GM12878 (cell line): Measurements from ENCODE around the gene RNF112. TPM values are rescaled to one million over a fixed set of nuclear protein-coding genes. Genes with fewer than 3 reads are reported as not detected.

ENCODE experiments used
- ATAC-seq: fragments of 200-7000 bp; cut with Tn5 transposase; 3 replicates; pipeline ENCODE4 v1.9.1; 2020; ENCODE audit warnings: mild to moderate bottlenecking, moderate library complexity
- BruUV-seq: library from RNA; stranded (reverse); fragments of 400-500 nt; replicated peaks from 2 replicates; lab custom pipeline; 2021; lab: Mats Ljungman, UMichigan
- CTCF ChIA-PET: fragments of 300-600 bp; sonication (Branson Sonifier 250); formaldehyde crosslinking; extraction: SDS; loops from one replicate; lab custom pipeline; 2021; ENCODE audit warnings: inconsistent platforms; lab: Yijun Ruan, JAX
- POLR2A ChIA-PET: fragments of 350-600 bp; formaldehyde crosslinking; extraction: SDS; loops from one replicate; lab custom pipeline; 2021; ENCODE audit warnings: inconsistent platforms; lab: Charles Lee
- RAD21 ChIA-PET: fragments of 300-600 bp; sonication (Branson Sonifier 250); formaldehyde crosslinking; loops from one replicate; lab custom pipeline; 2023; ENCODE audit warnings: antibody characterized with exemption; ENCODE audit not compliant: unreplicated experiment; lab: Charles Lee
- SMC1A ChIA-PET: fragments of 300-600 bp; sonication (Branson Sonifier 250); formaldehyde crosslinking; loops from one replicate; lab custom pipeline; 2023; ENCODE audit not compliant: unreplicated experiment, uncharacterized antibody; lab: Charles Lee
- DNase-seq: peaks from one replicate; pipeline ENCODE4 v3.0.0-alpha.2; 2011; ENCODE audit warnings: low read depth, low spot score
- FAIRE-seq: peaks from 3 replicates; lab custom pipeline; 2011; peaks lifted over from hg19 to GRCh38; lab: Jason Lieb, UNC
- H2AFZ ChIP-seq: 2 replicates; pipeline ENCODE4 v1.6.0; 2011; ENCODE audit warnings: low read depth, low read length, control low read depth; ENCODE audit not compliant: control insufficient read depth
- H3K27ac ChIP-seq: 2 replicates; pipeline ENCODE4 v1.5.1; 2011; ENCODE audit warnings: control low read depth; ENCODE audit not compliant: control insufficient read depth, insufficient read depth
- H3K27me3 ChIP-seq, 2 experiments: replicated peaks in 1 of 2; 2 replicates each; pipeline versions ENCODE4 v1.6.0 to v1.6.1; 2011; ENCODE audit warnings: low read length in 1 of 2; ENCODE audit not compliant: control insufficient read depth in 2 of 2, insufficient read depth in 2 of 2
- H3K36me3 ChIP-seq, 2 experiments: 2 replicates each; pipeline ENCODE4 v1.5.1; 2011; ENCODE audit warnings: low read length in 1 of 2; ENCODE audit not compliant: control insufficient read depth in 2 of 2, insufficient read depth in 2 of 2
- H3K4me1 ChIP-seq: 2 replicates; pipeline ENCODE4 v1.6.1; 2011; ENCODE audit warnings: mild to moderate bottlenecking, low read length, moderate library complexity, mixed read lengths; ENCODE audit not compliant: control insufficient read depth, insufficient read depth
- H3K4me2 ChIP-seq: 2 replicates; pipeline ENCODE4 v1.6.0; 2011; ENCODE audit warnings: control low read depth; ENCODE audit not compliant: control insufficient read depth, insufficient read depth
- H3K4me3 ChIP-seq: fragments of 200-600 bp; sonication (generic); 2 replicates; pipeline ENCODE4 v1.5.1; 2016
- H3K79me2 ChIP-seq: 2 replicates; pipeline ENCODE4 v1.6.0; 2011; ENCODE audit warnings: low read length; ENCODE audit not compliant: control insufficient read depth, insufficient read depth
- H3K9ac ChIP-seq: 2 replicates; pipeline ENCODE4 v1.8.0; 2011; ENCODE audit warnings: low read length, control low read depth, mixed read lengths; ENCODE audit not compliant: control insufficient read depth, insufficient read depth
- H3K9me3 ChIP-seq: replicated peaks from 3 replicates; pipeline ENCODE4 v1.5.1; 2011; ENCODE audit warnings: mild to moderate bottlenecking, low read length; ENCODE audit not compliant: control insufficient read depth, insufficient read depth
- H4K20me1 ChIP-seq: 2 replicates; pipeline ENCODE4 v1.6.0; 2011; ENCODE audit not compliant: control insufficient read depth, insufficient read depth
- BMI1 ChIP-seq: fragments of 450-650 bp; IDR thresholded peaks from 2 replicates; pipeline ENCODE4 v1.6.1; 2016; ENCODE audit warnings: mild to moderate bottlenecking, moderate library complexity, borderline replicate concordance
- CHD2 ChIP-seq: IDR thresholded peaks from 2 replicates; pipeline ENCODE4 v1.6.1; 2011; ENCODE audit warnings: low read depth, low read length, improper control_type of control experiment, borderline replicate concordance
- FOS ChIP-seq: IDR thresholded peaks from 3 replicates; pipeline ENCODE4 v1.6.1; 2011; ENCODE audit warnings: borderline replicate concordance; ENCODE audit not compliant: insufficient read length; ENCODE audit errors: extremely low read depth
- FOXK2 ChIP-seq: fragments of 450-650 bp; IDR thresholded peaks from 2 replicates; pipeline ENCODE4 v1.6.1; 2017; ENCODE audit warnings: mild to moderate bottlenecking, moderate library complexity
- GABPA ChIP-seq: IDR thresholded peaks from 2 replicates; pipeline ENCODE4 v1.6.1; 2014; ENCODE audit warnings: antibody characterized with exemption, low read depth, mild to moderate bottlenecking, inconsistent platforms
- GATAD2B ChIP-seq: fragments of 450-650 bp; conservative IDR thresholded peaks from 2 replicates; pipeline ENCODE4 v1.6.1; 2017; ENCODE audit warnings: low read depth, mild to moderate bottlenecking, moderate library complexity
- MYC ChIP-seq: IDR thresholded peaks from 2 replicates; pipeline ENCODE4 v1.6.1; 2011; ENCODE audit warnings: mild to moderate bottlenecking, low read length, moderate library complexity, inconsistent platforms; ENCODE audit not compliant: insufficient read depth, insufficient replicate concordance, insufficient read length, severe bottlenecking
- POLR2AphosphoS5 ChIP-seq: IDR thresholded peaks from 2 replicates; pipeline ENCODE4 v1.6.1; 2011; ENCODE audit warnings: mild to moderate bottlenecking, low read length, inconsistent platforms
- RCOR1 ChIP-seq: conservative IDR thresholded peaks from 2 replicates; pipeline ENCODE4 v1.6.1; 2012; ENCODE audit warnings: low read depth, low read length, improper control_type of control experiment
- RELA ChIP-seq: fragments of 450-650 bp; IDR thresholded peaks from 2 replicates; pipeline ENCODE4 v1.8.0; 2014; ENCODE audit warnings: borderline replicate concordance; ENCODE audit not compliant: partially characterized antibody
- SP1 ChIP-seq: IDR thresholded peaks from one replicate; pipeline ENCODE4 v1.6.1; 2011; ENCODE audit warnings: low read depth, low read length
- TCF7 ChIP-seq: IDR thresholded peaks from 2 replicates; pipeline ENCODE4 v1.6.1; 2014; ENCODE audit warnings: antibody characterized with exemption, borderline replicate concordance
- YBX1 ChIP-seq: fragments of 450-650 bp; IDR thresholded peaks from 2 replicates; pipeline ENCODE4 v1.6.1; 2016; ENCODE audit warnings: antibody characterized with exemption
- ZNF207 ChIP-seq: fragments of 450-650 bp; IDR thresholded peaks from 2 replicates; pipeline ENCODE4 v1.6.1; 2014; ENCODE audit warnings: antibody characterized with exemption, mild to moderate bottlenecking, borderline replicate concordance
- WGBS: methylation state at CpG from one replicate; pipeline ENCODE4 v1.1.6; 2016; ENCODE audit warnings: low lambda C conversion rate; ENCODE audit not compliant: insufficient replicate concordance, insufficient coverage; ENCODE audit errors: missing lambda C conversion rate; 5-methylcytosine and 5-hydroxymethylcytosine counted together
- in situ Hi-C: fragments of 300-500 bp; cut with MboI; formaldehyde crosslinking; loops from 9 replicates; pipeline ENCODE4 v1.14.3; 2018; ENCODE audit warnings: mixed read lengths
- intact Hi-C: fragments of 100-400 bp; cut with micrococcal nuclease; formaldehyde crosslinking; loops from one replicate; pipeline ENCODE4 v1.14.2; 2022; ENCODE audit not compliant: unreplicated experiment
- polyA plus RNA-seq, 11 experiments: library from polyadenylated mRNA; depleted of rRNA in 4 of 11; unstranded in 6 of 11; stranded (reverse) in 5 of 11; fragments of >200 nt; fragmentation: Nextera tagmentation in 4 of 11; fragmentation: Illumina TruSeq in 1 of 11; extraction: Ambion mirVana in 4 of 11; extraction: Trizol in 1 of 11; gene quantifications; 1 replicate in 1 of 11; 2 replicates in 10 of 11; pipeline versions ENCODE4 v1.2.1 to v1.2.3, GENCODE V29; 2011 to 2016; ENCODE audit warnings: inconsistent platforms in 2 of 11, missing spikeins in 2 of 11, low read depth in 1 of 11
- total RNA-seq, 4 experiments: library from RNA; depleted of rRNA in 3 of 4; stranded (reverse); fragments of >200 nt in 3 of 4; fragmentation: Illumina TruSeq in 1 of 4; extraction: Trizol in 1 of 4; gene quantifications; 2 replicates each; pipeline versions ENCODE4 v1.2.1 to v1.2.3, GENCODE V29; 2013 to 2021
- TF ChIP-seq, protein P1 (sequence below): IDR thresholded peaks from 2 replicates; pipeline ENCODE4 v1.6.1; 2012; ENCODE audit warnings: low read length, inconsistent platforms
- TF ChIP-seq, protein P2 (sequence below): IDR thresholded peaks from 2 replicates; pipeline ENCODE4 v1.6.1; 2011; ENCODE audit warnings: low read depth, low read length, improper control_type of control experiment, borderline replicate concordance
- TF ChIP-seq, protein P3 (sequence below): fragments of 450-650 bp; IDR thresholded peaks from 2 replicates; pipeline ENCODE4 v1.6.1; 2016; ENCODE audit warnings: mild to moderate bottlenecking, moderate library complexity, borderline replicate concordance

RNF112 gene
- total and polyA plus RNA-seq, 10 of the 15 experiments (the other 5 are each of a cell fraction or from before 2014, with no cell fraction given): not detected

DNA sequence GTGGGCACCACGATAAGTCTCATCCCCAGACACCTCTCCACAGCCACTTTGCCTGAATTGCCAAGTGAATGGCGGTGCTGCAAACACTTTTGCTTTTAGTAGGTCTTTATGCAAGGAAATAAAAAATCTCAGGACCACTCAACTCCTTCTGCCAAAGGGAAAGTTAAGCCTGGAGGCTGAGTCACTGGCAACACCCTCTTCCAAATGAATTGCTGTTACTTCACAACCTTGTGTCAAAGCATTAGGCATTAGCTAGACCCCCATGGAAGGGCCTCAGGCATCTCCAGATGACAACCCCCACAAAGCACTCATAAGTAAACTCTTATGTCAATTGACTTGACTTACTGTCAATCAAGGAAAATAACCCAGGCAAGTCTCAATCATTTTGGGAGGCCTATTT, 43.0 kb downstream of the RNF112 start:
- Histone ChIP-seq H3K27me3 (no peaks in the 10 kb centered on the region; a peak in 2 of 4 replicates), H3K4me3 (no peak overlapping the region), H3K9ac (no peak overlapping the region), H3K9me3 (no peaks in the 10 kb centered on the region), H3K4me1 (no peaks in the 10 kb centered on the region), H3K27ac (no peak overlapping the region), H3K79me2 (no peaks in the 10 kb centered on the region), H2AFZ (no peak overlapping the region), H3K36me3 (no peaks in the 10 kb centered on the region), H3K4me2 (no peak overlapping the region), H4K20me1 (no peaks in the 10 kb centered on the region)
- in situ Hi-C loops (no loop called here), intact Hi-C loops (no loop called here)
- 5% methylated on average over 2 of the region's 2 CpGs for WGBS
- no peak for FAIRE-seq
- SMC1A ChIA-PET: interaction anchor here (1.3 kb wide), 1 partner anchor 115 kb away, joined by 3 read pairs; no protein-coding TSS in a partner anchor
- no peak for DNase-seq
- ATAC-seq: no peak
- RAD21 ChIA-PET: no interaction called here
- no TSS peak for BruUV-seq
- CTCF ChIA-PET: interaction anchor here (0.6 to 1.2 kb wide), 5 partner anchors 13 to 91 kb away, joined by 3 to 4 read pairs (median 3); partner anchors contain the start of genes B9D1 and MAPK7
- TF ChIP-seq, protein P1, sequence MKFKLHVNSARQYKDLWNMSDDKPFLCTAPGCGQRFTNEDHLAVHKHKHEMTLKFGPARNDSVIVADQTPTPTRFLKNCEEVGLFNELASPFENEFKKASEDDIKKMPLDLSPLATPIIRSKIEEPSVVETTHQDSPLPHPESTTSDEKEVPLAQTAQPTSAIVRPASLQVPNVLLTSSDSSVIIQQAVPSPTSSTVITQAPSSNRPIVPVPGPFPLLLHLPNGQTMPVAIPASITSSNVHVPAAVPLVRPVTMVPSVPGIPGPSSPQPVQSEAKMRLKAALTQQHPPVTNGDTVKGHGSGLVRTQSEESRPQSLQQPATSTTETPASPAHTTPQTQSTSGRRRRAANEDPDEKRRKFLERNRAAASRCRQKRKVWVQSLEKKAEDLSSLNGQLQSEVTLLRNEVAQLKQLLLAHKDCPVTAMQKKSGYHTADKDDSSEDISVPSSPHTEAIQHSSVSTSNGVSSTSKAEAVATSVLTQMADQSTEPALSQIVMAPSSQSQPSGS: no peak
- TF ChIP-seq FOXK2 (no peak), GATAD2B (no peak), TCF7 (no peak), FOS (no peak), POLR2AphosphoS5 (no peak), GABPA (no peak), YBX1 (no peak), RCOR1 (no peak), BMI1 (no peak), CHD2 (no peak), MYC (no peak), RELA (no peak), ZNF207 (no peak), SP1 (no peak)
- TF ChIP-seq, protein P2, sequence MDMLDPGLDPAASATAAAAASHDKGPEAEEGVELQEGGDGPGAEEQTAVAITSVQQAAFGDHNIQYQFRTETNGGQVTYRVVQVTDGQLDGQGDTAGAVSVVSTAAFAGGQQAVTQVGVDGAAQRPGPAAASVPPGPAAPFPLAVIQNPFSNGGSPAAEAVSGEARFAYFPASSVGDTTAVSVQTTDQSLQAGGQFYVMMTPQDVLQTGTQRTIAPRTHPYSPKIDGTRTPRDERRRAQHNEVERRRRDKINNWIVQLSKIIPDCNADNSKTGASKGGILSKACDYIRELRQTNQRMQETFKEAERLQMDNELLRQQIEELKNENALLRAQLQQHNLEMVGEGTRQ: no peak
- TF ChIP-seq, protein P3, sequence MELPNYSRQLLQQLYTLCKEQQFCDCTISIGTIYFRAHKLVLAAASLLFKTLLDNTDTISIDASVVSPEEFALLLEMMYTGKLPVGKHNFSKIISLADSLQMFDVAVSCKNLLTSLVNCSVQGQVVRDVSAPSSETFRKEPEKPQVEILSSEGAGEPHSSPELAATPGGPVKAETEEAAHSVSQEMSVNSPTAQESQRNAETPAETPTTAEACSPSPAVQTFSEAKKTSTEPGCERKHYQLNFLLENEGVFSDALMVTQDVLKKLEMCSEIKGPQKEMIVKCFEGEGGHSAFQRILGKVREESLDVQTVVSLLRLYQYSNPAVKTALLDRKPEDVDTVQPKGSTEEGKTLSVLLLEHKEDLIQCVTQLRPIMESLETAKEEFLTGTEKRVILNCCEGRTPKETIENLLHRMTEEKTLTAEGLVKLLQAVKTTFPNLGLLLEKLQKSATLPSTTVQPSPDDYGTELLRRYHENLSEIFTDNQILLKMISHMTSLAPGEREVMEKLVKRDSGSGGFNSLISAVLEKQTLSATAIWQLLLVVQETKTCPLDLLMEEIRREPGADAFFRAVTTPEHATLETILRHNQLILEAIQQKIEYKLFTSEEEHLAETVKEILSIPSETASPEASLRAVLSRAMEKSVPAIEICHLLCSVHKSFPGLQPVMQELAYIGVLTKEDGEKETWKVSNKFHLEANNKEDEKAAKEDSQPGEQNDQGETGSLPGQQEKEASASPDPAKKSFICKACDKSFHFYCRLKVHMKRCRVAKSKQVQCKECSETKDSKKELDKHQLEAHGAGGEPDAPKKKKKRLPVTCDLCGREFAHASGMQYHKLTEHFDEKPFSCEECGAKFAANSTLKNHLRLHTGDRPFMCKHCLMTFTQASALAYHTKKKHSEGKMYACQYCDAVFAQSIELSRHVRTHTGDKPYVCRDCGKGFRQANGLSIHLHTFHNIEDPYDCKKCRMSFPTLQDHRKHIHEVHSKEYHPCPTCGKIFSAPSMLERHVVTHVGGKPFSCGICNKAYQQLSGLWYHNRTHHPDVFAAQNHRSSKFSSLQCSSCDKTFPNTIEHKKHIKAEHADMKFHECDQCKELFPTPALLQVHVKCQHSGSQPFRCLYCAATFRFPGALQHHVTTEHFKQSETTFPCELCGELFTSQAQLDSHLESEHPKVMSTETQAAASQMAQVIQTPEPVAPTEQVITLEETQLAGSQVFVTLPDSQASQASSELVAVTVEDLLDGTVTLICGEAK: no peak
- POLR2A ChIA-PET: no interaction called here
